ENCODE data around the gene PPIL4.

DNA sequence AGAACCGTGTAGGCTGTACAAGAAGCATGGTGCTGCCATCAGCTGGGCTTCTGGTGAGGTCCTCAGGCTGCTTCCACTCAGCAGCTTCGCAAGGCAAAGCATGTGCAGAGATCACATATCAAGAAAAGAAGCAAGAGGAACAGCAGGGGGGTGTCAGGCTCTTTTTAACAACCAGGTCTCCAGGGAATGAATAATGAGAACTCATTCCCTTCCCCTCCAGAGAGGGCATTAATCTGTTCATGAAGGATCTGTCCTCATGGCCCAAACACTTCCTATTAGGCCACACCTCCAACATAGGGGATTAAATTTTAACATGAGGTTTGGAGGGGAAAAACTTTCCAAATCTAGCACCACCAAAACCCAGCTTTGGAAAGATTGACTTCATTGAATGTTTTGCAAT, 40.3 kb upstream of the PPIL4 start:
- TF ChIP-seq, protein P1, sequence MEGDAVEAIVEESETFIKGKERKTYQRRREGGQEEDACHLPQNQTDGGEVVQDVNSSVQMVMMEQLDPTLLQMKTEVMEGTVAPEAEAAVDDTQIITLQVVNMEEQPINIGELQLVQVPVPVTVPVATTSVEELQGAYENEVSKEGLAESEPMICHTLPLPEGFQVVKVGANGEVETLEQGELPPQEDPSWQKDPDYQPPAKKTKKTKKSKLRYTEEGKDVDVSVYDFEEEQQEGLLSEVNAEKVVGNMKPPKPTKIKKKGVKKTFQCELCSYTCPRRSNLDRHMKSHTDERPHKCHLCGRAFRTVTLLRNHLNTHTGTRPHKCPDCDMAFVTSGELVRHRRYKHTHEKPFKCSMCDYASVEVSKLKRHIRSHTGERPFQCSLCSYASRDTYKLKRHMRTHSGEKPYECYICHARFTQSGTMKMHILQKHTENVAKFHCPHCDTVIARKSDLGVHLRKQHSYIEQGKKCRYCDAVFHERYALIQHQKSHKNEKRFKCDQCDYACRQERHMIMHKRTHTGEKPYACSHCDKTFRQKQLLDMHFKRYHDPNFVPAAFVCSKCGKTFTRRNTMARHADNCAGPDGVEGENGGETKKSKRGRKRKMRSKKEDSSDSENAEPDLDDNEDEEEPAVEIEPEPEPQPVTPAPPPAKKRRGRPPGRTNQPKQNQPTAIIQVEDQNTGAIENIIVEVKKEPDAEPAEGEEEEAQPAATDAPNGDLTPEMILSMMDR (IDR thresholded peaks at IDR 0.05) = no peak
- TF ChIP-seq POLR2A (IDR thresholded peaks at IDR 0.05) = no peak

All from transverse colon (tissue), 3 donors.